Heart left ventricle (tissue), 13 donors: ENCODE results near the gene FAM222A.

Source experiments
- CTCF ChIP-seq, 12 donors: fragments of 200-600 bp; sonication (generic) in 4 of 12; IDR thresholded peaks; one replicate each; pipeline versions ENCODE4 v1.5.0 to v1.8.0; 2018 to 2022; ENCODE audit warnings: antibody characterized with exemption in 12 of 12, mild to moderate bottlenecking in 5 of 12
- POLR2A ChIP-seq, 2 donors: fragments of 450-650 bp; IDR thresholded peaks; one replicate each; pipeline ENCODE4 v1.6.1; 2017; ENCODE audit warnings: antibody characterized with exemption in 2 of 2, mild to moderate bottlenecking in 2 of 2, moderate library complexity in 2 of 2
- donor health status: ischemic (EF 13 %, LVEDD 7.1; RV severe dilation, severe dysfunction).
- donor health status: DM: no; HTN: yes; CAD: no.
- donor health status: DM: no; HTN: no; CAD: no.
- donor health status: ischemic (EF 25% LVEDD 6.9; RV normal size, moderate dysfunction).
- donor health status: ischemic (EF 25% LVEDD 5.7; RV mildly dilated, moderate dysfunction).
- donor health status: ischemic (EF 35%, LVEDD 5.7; RV mildly dilated, moderate dysfunction).
- donor health status: nonischemic (EF 11% LVEDD 7.7; RV severe dilation, severe dysfunction).
- donor health status: DM: yes; HTN: yes; CAD: no.
- donor health status: PGD.
- donor health status: ischemic (EF 29% LVEDD 5.4; RV normal size, mild dysfunction).
- donor health status: nonischemic (EF 23%, LVEDD 6.1; RV moderate dilation, normal function).

- TF ChIP-seq CTCF (IDR thresholded peaks at IDR 0.05) (no peak), POLR2A (IDR thresholded peaks at IDR 0.05) (no peak)
Measured at GRCh38 chr12:109768901-109769670, 55.5 kb downstream of the FAM222A start.
